HepG2 (cell line): ENCODE measurements around the gene CD24. TPM values are rescaled to one million over a fixed set of nuclear protein-coding genes. Genes with fewer than 3 reads are reported as not detected.

ENCODE experiments used
- ATAC-seq: fragments of 200-7000 bp; cut with Tn5 transposase; 3 replicates; pipeline ENCODE4 v1.9.1; 2020; ENCODE audit warnings: mild to moderate bottlenecking, moderate library complexity
- BruUV-seq: library from RNA; stranded (reverse); fragments of 400-500 nt; replicated peaks from 2 replicates; lab custom pipeline; 2021; lab: Mats Ljungman, UMichigan
- CTCF ChIA-PET: fragments of 300-600 bp; formaldehyde crosslinking; extraction: SDS; loops from one replicate; lab custom pipeline; 2021; ENCODE audit warnings: low total read pairs, inconsistent platforms, low intra/inter-chr PET ratio; lab: Yijun Ruan, JAX
- POLR2A ChIA-PET: fragments of 350-600 bp; sonication (Branson Sonifier 250); formaldehyde crosslinking; loops from one replicate; lab custom pipeline; 2020; ENCODE audit warnings: antibody characterized with exemption, inconsistent platforms; lab: Yijun Ruan, JAX
- DNase-seq: peaks from one replicate; pipeline ENCODE4 v3.0.0-alpha.2; 2015; ENCODE audit warnings: low spot score
- FAIRE-seq: peaks from 3 replicates; lab custom pipeline; 2011; peaks lifted over from hg19 to GRCh38; lab: Jason Lieb, UNC
- H2AFZ ChIP-seq: one replicate; pipeline ENCODE4 v1.6.1; 2011; ENCODE audit warnings: low read length, inconsistent platforms
- H3K27ac ChIP-seq: fragments of 300-600 bp; 3 replicates; pipeline ENCODE4 v1.8.0; 2011; ENCODE audit warnings: mixed run types, mild to moderate bottlenecking, mixed read lengths, low read length, inconsistent platforms; ENCODE audit not compliant: insufficient read depth; ENCODE audit errors: extremely low read length
- H3K27me3 ChIP-seq, 2 experiments: fragments of 200-600 bp in 1 of 2; 2 replicates in 1 of 2; 3 replicates in 1 of 2; pipeline versions ENCODE4 v1.6.0 to v1.8.0; 2011; ENCODE audit warnings: low read length in 2 of 2, mild to moderate bottlenecking in 2 of 2, moderate library complexity in 2 of 2, inconsistent platforms in 1 of 2; ENCODE audit not compliant: insufficient read depth in 2 of 2, control insufficient read depth in 1 of 2
- H3K36me3 ChIP-seq, 2 experiments: fragments of 200-600 bp in 1 of 2; replicated peaks in 1 of 2; 2 replicates in 1 of 2; 3 replicates in 1 of 2; pipeline versions ENCODE4 v1.5.1 to v1.8.0; 2011; ENCODE audit warnings: low read length in 2 of 2, inconsistent platforms in 1 of 2; ENCODE audit not compliant: insufficient read depth in 2 of 2, control insufficient read depth in 1 of 2
- H3K4me1 ChIP-seq: 2 replicates; pipeline ENCODE4 v1.5.1; 2012; ENCODE audit warnings: low read length, inconsistent platforms; ENCODE audit not compliant: insufficient read depth
- H3K4me2 ChIP-seq: 2 replicates; pipeline ENCODE4 v1.6.0; 2011; ENCODE audit warnings: low read depth, low read length, inconsistent platforms
- H3K4me3 ChIP-seq, 3 experiments: fragments of 200-600 bp in 1 of 3; sonication (generic), shearing (Covaris generic) in 1 of 3; replicated peaks in 1 of 3; 2 replicates each; pipeline ENCODE4 v1.5.1; 2011 to 2016; ENCODE audit warnings: low read length in 3 of 3, inconsistent platforms in 2 of 3, low read depth in 2 of 3, mild to moderate bottlenecking in 2 of 3, control low read depth in 1 of 3, mixed read lengths in 1 of 3; ENCODE audit not compliant: insufficient read depth in 1 of 3
- H3K79me2 ChIP-seq: one replicate; pipeline ENCODE4 v1.6.1; 2011; ENCODE audit warnings: low read length, inconsistent platforms; ENCODE audit not compliant: insufficient read depth
- H3K9ac ChIP-seq: 2 replicates; pipeline ENCODE4 v1.6.0; 2011; ENCODE audit warnings: mild to moderate bottlenecking, low read depth, low read length, inconsistent platforms; ENCODE audit not compliant: insufficient read depth
- H3K9me3 ChIP-seq: 2 replicates; pipeline ENCODE4 v1.5.1; 2012; ENCODE audit warnings: mild to moderate bottlenecking, low read length
- H4K20me1 ChIP-seq: 2 replicates; pipeline ENCODE4 v1.6.0; 2011; ENCODE audit warnings: inconsistent platforms, mild to moderate bottlenecking, low read length, moderate library complexity; ENCODE audit not compliant: insufficient read depth
- CBX1 ChIP-seq: IDR thresholded peaks from one replicate; pipeline ENCODE4 v1.6.1; 2016; ENCODE audit warnings: antibody characterized with exemption, low read depth
- CSRNP1 ChIP-seq: sonication (generic); formaldehyde crosslinking; IDR thresholded peaks from 2 replicates; pipeline ENCODE4 v1.8.1; 2023; ENCODE audit warnings: mild to moderate bottlenecking, missing genetic modification reagents
- HNF1A ChIP-seq, 2 experiments: sonication (generic) in 1 of 2; formaldehyde crosslinking in 1 of 2; IDR thresholded peaks; 2 replicates each; pipeline versions ENCODE4 v1.4.0 to v1.6.1; 2016 to 2020; ENCODE audit warnings: borderline replicate concordance in 1 of 2, low read depth in 1 of 2, mild to moderate bottlenecking in 1 of 2, missing genetic modification reagents in 1 of 2
- KLF11 ChIP-seq: IDR thresholded peaks from 2 replicates; pipeline ENCODE4 v1.6.1; 2016; ENCODE audit warnings: missing compliant biosample characterization
- KLF13 ChIP-seq: sonication (generic); formaldehyde crosslinking; IDR thresholded peaks from 2 replicates; pipeline ENCODE4 v1.4.0; 2020; ENCODE audit warnings: mild to moderate bottlenecking, missing genetic modification reagents
- MIXL1 ChIP-seq: IDR thresholded peaks from 2 replicates; pipeline ENCODE4 v1.6.1; 2016
- NCOA1 ChIP-seq: sonication (generic); formaldehyde crosslinking; IDR thresholded peaks from 2 replicates; pipeline ENCODE4 v1.9.0; 2021; ENCODE audit warnings: missing genetic modification reagents
- NONO ChIP-seq, 2 experiments: fragments of 450-650 bp in 1 of 2; sonication (generic) in 1 of 2; formaldehyde crosslinking in 1 of 2; IDR thresholded peaks in 1 of 2; conservative IDR thresholded peaks in 1 of 2; 2 replicates each; pipeline versions ENCODE4 v1.6.1 to v1.8.0; 2017 to 2022; ENCODE audit warnings: mild to moderate bottlenecking in 1 of 2, missing genetic modification reagents in 1 of 2, moderate library complexity in 1 of 2
- NR2F2 ChIP-seq: IDR thresholded peaks from 2 replicates; pipeline ENCODE4 v1.6.1; 2012; ENCODE audit warnings: low read depth, inconsistent platforms, borderline replicate concordance
- TBP ChIP-seq: sonication (generic); formaldehyde crosslinking; IDR thresholded peaks from 2 replicates; pipeline ENCODE4 v1.5.0; 2020; ENCODE audit warnings: missing genetic modification reagents
- ZBTB33 ChIP-seq: sonication (generic); formaldehyde crosslinking; IDR thresholded peaks from 2 replicates; pipeline ENCODE4 v1.4.0; 2020; ENCODE audit warnings: missing genetic modification reagents
- ZBTB44 ChIP-seq: sonication (generic); formaldehyde crosslinking; IDR thresholded peaks from 2 replicates; pipeline ENCODE4 v1.4.0; 2020; ENCODE audit warnings: missing genetic modification reagents
- ZNF354B ChIP-seq: sonication (generic); formaldehyde crosslinking; IDR thresholded peaks from 2 replicates; pipeline ENCODE4 v1.8.0; 2022; ENCODE audit warnings: mild to moderate bottlenecking, missing genetic modification reagents
- ZNF619 ChIP-seq: sonication (generic); formaldehyde crosslinking; IDR thresholded peaks from 2 replicates; pipeline ENCODE4 v1.4.0; 2020; ENCODE audit warnings: mild to moderate bottlenecking, missing genetic modification reagents
- WGBS: methylation state at CpG from one replicate; pipeline ENCODE4 v1.1.6; 2017; ENCODE audit warnings: low lambda C conversion rate; 5-methylcytosine and 5-hydroxymethylcytosine counted together
- in situ Hi-C: cut with HindIII; loops from 2 replicates; pipeline ENCODE4 v1.10.0; 2017; ENCODE audit warnings: low pct_unique_long_range_greater_than_20kb; ENCODE audit not compliant: extremely low pct_ligation_motif_present
- intact Hi-C: fragments of 100-400 bp; cut with micrococcal nuclease; formaldehyde crosslinking; loops from one replicate; pipeline ENCODE4 v1.10.0; 2022; ENCODE audit not compliant: unreplicated experiment
- polyA plus RNA-seq, 8 experiments: library from polyadenylated mRNA; depleted of rRNA in 3 of 8; stranded (reverse) in 7 of 8; unstranded in 1 of 8; fragments of >200 nt; fragmentation: Illumina TruSeq in 4 of 8; extraction: Trizol in 4 of 8; gene quantifications; 2 replicates each; pipeline versions ENCODE4 v1.2.1 to v1.2.3, GENCODE V29; 2011 to 2016; ENCODE audit warnings: low read depth in 4 of 8, missing spikeins in 1 of 8, mixed read lengths in 1 of 8; ENCODE audit not compliant: insufficient read depth in 1 of 8
- total RNA-seq, 5 experiments: library from RNA; depleted of rRNA; stranded (reverse); fragments of >200 nt; fragmentation: Illumina TruSeq; extraction: Trizol; gene quantifications; 2 replicates each; pipeline ENCODE4 v1.2.3, GENCODE V29; 2016; ENCODE audit warnings: low read depth in 1 of 5

The CD24 gene
- total and polyA plus RNA-seq, 2 of the 13 experiments (the other 11 are each of a cell fraction or from before 2014, with no cell fraction given): 11.3 to 30.5 TPM

- Histone ChIP-seq H3K27ac (no peak overlapping the region), H2AFZ (no peak overlapping the region), H3K27me3 (no peaks in the 10 kb centered on the region), H3K36me3 (no peaks in the 10 kb centered on the region), H3K79me2 (no peaks in the 10 kb centered on the region), H3K4me3 (peak overlapping the region; percentile 37 to 53 (median 45)), H3K9me3 (no peaks in the 10 kb centered on the region), H3K4me1 (peaks cover 21% of the 10 kb centered on the region), H3K9ac (no peak overlapping the region), H3K4me2 (peak overlapping the region; percentile 84), H4K20me1 (no peaks in the 10 kb centered on the region)
- peak; percentile 35 for DNase-seq
- no peak for FAIRE-seq
- CTCF ChIA-PET: no interaction called here
- intact Hi-C loops (no loop called here), in situ Hi-C loops (no loop called here)
- under 1% methylated on average over 17 of the region's 17 CpGs for WGBS
- BruUV-seq: no TSS peak
- POLR2A ChIA-PET: no interaction called here
- peak; percentile 57; the same call in 2 of the 3 replicates for ATAC-seq
- peak; percentile 74 for TF ChIP-seq HNF1A (IDR thresholded peaks at IDR 0.05; ENCODE audit: low read depth)
- peak; percentile 56; the same call in 1 of the 2 replicates for TF ChIP-seq HNF1A (CRISPR knock-in tag; IDR thresholded peaks at IDR 0.05; ENCODE audit: borderline replicate concordance)
- no peak for TF ChIP-seq KLF13 (CRISPR knock-in tag)
- no peak for TF ChIP-seq ZNF354B (CRISPR knock-in tag)
- no peak for TF ChIP-seq CBX1
- TF ChIP-seq ZNF619 (CRISPR knock-in tag): no peak
- TF ChIP-seq CSRNP1 (CRISPR knock-in tag): no peak
- no peak for TF ChIP-seq NCOA1
- no peak for TF ChIP-seq KLF11
- TF ChIP-seq NONO (IDR thresholded peaks at IDR 0.05): no peak
- TF ChIP-seq NONO (CRISPR knock-in tag; conservative IDR thresholded peaks at IDR 0.05): no peak
- no peak for TF ChIP-seq ZBTB33 (CRISPR knock-in tag)
- peak; percentile 40; the same call in 1 of the 2 replicates for TF ChIP-seq NR2F2
- TF ChIP-seq MIXL1 (CRISPR knock-in tag): no peak
- TF ChIP-seq TBP (CRISPR knock-in tag): no peak
- TF ChIP-seq ZBTB44 (CRISPR knock-in tag): no peak
Measured at GRCh38 chr6:106924694-106925523, 49.6 kb downstream of the CD24 start.
